A673 (cell line): Measurements from ENCODE around the gene MAP2. TPM values are rescaled to one million over a fixed set of nuclear protein-coding genes. Genes with fewer than 3 reads are reported as not detected.

Experiments used
- BruUV-seq: library from RNA; stranded (reverse); fragments of 400-500 nt; replicated peaks from 2 replicates; lab custom pipeline; 2021; lab: Mats Ljungman, UMichigan
- CTCF ChIA-PET: fragments of 300-600 bp; sonication (Branson Sonifier 250); formaldehyde crosslinking; loops from one replicate; lab custom pipeline; 2022; ENCODE audit warnings: antibody characterized with exemption; lab: Charles Lee
- POLR2A ChIA-PET: fragments of 300-600 bp; sonication (Branson Sonifier 250); formaldehyde crosslinking; loops from one replicate; lab custom pipeline; 2022; ENCODE audit warnings: antibody characterized with exemption; ENCODE audit not compliant: low non-redundant PET; lab: Charles Lee
- DNase-seq: peaks from one replicate; pipeline ENCODE4 v3.0.0-alpha.2; 2015; ENCODE audit warnings: low spot score
- H3K27ac ChIP-seq: fragments of 200-600 bp; sonication (generic); 2 replicates; pipeline ENCODE4 v1.5.1; 2016; ENCODE audit warnings: mixed run types, low read depth, mild to moderate bottlenecking, mixed read lengths, antibody characterized with exemption, low read length; ENCODE audit not compliant: poor library complexity, severe bottlenecking
- H3K27me3 ChIP-seq: fragments of 200-600 bp; sonication (generic); replicated peaks from 2 replicates; pipeline ENCODE4 v1.6.1; 2017; ENCODE audit warnings: mixed run types, low read depth, mild to moderate bottlenecking, mixed read lengths, antibody characterized with exemption, low read length; ENCODE audit not compliant: insufficient read depth, poor library complexity
- H3K36me3 ChIP-seq: fragments of 200-600 bp; sonication (generic); 2 replicates; pipeline ENCODE4 v1.6.1; 2016; ENCODE audit warnings: mixed run types, mild to moderate bottlenecking, mixed read lengths, antibody characterized with exemption, low read length; ENCODE audit not compliant: insufficient read depth, poor library complexity, severe bottlenecking
- H3K4me1 ChIP-seq: fragments of 200-600 bp; sonication (generic); 2 replicates; pipeline ENCODE4 v1.6.1; 2017; ENCODE audit warnings: mixed run types, mild to moderate bottlenecking, mixed read lengths, antibody characterized with exemption, low read length; ENCODE audit not compliant: insufficient read depth, poor library complexity, severe bottlenecking
- H3K4me3 ChIP-seq: fragments of 200-600 bp; sonication (generic); 2 replicates; pipeline ENCODE4 v1.5.1; 2016; ENCODE audit warnings: low read depth, mixed run types, mild to moderate bottlenecking, mixed read lengths, low read length; ENCODE audit not compliant: poor library complexity, severe bottlenecking
- H3K9me3 ChIP-seq: fragments of 200-600 bp; sonication (generic); 2 replicates; pipeline ENCODE4 v1.6.1; 2016; ENCODE audit warnings: mixed run types, low read depth, mild to moderate bottlenecking, mixed read lengths, antibody characterized with exemption, low read length; ENCODE audit not compliant: poor library complexity, severe bottlenecking
- EZH2 ChIP-seq: fragments of 200-600 bp; sonication (generic); IDR thresholded peaks from 2 replicates; pipeline ENCODE4 v1.6.1; 2017; ENCODE audit warnings: borderline replicate concordance, low read depth, mild to moderate bottlenecking, mixed read lengths, antibody characterized with exemption, low read length; ENCODE audit not compliant: poor library complexity, severe bottlenecking
- intact Hi-C: fragments of 100-400 bp; cut with micrococcal nuclease; formaldehyde crosslinking; loops from one replicate; pipeline ENCODE4 v1.10.0; 2022; ENCODE audit not compliant: unreplicated experiment
- total RNA-seq: library from RNA; stranded (reverse); gene quantifications from 2 replicates; pipeline ENCODE4 v1.2.3, GENCODE V29; 2021
- TF ChIP-seq, protein P1 (sequence below): fragments of 300-800, 200-600 bp; sonication (generic); conservative IDR thresholded peaks from 2 replicates; pipeline ENCODE4 v1.5.1; 2017; ENCODE audit warnings: low read depth, mild to moderate bottlenecking, antibody characterized with exemption, low read length, moderate library complexity, mixed read lengths

Gene MAP2
- total RNA-seq, 1 experiment from 2014 or later = 1.7 TPM

DNA sequence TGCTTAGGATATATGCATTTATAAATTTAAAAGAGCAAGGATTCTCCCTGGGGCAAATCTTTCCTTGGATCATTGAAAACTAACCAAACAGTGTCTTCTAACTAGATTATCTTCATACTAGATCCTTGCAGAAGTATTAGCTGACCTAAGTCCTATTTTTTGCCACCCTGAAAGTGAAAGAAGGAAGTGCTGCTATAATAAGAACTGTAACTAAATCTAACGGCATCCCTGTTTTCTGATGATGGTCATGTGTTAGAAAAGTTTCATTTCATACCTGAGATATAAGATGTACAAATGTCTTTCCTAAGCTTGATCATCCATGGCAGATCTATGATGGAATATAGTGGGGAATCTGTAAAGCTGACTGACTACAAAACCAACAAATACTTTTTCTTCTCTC, 102.7 kb downstream of the MAP2 start:
- H3K4me3 ChIP-seq = peak overlapping the region; percentile 7
- intact Hi-C loops = no loop called here
- TF ChIP-seq, protein P1, sequence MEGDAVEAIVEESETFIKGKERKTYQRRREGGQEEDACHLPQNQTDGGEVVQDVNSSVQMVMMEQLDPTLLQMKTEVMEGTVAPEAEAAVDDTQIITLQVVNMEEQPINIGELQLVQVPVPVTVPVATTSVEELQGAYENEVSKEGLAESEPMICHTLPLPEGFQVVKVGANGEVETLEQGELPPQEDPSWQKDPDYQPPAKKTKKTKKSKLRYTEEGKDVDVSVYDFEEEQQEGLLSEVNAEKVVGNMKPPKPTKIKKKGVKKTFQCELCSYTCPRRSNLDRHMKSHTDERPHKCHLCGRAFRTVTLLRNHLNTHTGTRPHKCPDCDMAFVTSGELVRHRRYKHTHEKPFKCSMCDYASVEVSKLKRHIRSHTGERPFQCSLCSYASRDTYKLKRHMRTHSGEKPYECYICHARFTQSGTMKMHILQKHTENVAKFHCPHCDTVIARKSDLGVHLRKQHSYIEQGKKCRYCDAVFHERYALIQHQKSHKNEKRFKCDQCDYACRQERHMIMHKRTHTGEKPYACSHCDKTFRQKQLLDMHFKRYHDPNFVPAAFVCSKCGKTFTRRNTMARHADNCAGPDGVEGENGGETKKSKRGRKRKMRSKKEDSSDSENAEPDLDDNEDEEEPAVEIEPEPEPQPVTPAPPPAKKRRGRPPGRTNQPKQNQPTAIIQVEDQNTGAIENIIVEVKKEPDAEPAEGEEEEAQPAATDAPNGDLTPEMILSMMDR = no peak
- TF ChIP-seq EZH2 = no peak
- CTCF ChIA-PET = no interaction called here
- H3K9me3 ChIP-seq = no peaks in the 10 kb centered on the region
- H3K27ac ChIP-seq = no peak overlapping the region
- peaks cover 43% of the 10 kb centered on the region for H3K4me1 ChIP-seq
- H3K36me3 ChIP-seq = no peaks in the 10 kb centered on the region
- POLR2A ChIA-PET = no interaction called here
- DNase-seq = peak; percentile 11
- BruUV-seq = no TSS peak
- no peaks in the 10 kb centered on the region for H3K27me3 ChIP-seq

DNA sequence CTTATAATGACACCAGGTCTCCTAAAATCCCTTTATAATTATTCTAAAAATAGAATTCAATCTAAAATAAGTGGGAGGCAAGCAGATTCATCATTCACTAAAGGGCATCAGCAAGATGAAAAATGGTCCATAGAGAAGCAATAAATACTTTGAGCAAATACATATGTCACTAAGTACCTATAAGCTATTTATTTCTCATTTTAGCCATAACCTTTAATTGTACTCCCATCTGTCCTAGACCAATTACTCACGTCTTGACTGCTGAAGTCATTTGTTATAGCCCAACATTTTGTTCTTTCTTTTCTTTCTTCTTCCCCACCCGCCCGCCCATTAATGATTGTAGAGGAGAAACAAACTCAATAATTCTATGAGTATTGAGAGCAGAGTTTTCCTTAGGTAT, 105.7 kb downstream of the MAP2 start:
- Histone ChIP-seq H3K4me1 (peaks cover 24% of the 10 kb centered on the region), H3K27me3 (no peaks in the 10 kb centered on the region), H3K27ac (no peak overlapping the region), H3K9me3 (no peaks in the 10 kb centered on the region), H3K36me3 (no peaks in the 10 kb centered on the region), H3K4me3 (no peak overlapping the region)
- intact Hi-C loops = no loop called here
- CTCF ChIA-PET = no interaction called here
- POLR2A ChIA-PET = no interaction called here
- no peak for DNase-seq
- no peak for TF ChIP-seq EZH2
- TF ChIP-seq, protein P1 = no peak
- no TSS peak for BruUV-seq

DNA sequence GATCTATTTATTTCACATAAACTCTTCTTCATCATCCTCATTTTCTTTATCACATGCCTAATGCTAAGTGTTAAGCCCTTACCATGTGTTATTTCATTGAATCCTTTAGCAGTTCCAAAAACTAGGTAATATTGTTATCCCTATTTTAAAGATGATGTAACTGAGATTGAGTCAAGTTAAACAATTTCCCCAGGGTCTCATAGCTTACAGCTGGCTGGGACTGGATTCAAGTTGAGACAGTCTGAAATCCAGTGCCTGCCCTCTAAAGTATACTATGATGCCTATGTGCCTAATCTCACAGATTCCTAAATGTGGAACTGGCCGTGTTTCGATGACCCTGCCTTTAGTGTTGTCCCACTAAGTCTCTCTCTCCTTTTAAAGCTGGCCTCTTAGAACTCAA, 108.5 kb downstream of the MAP2 start:
- intact Hi-C loops = no loop called here
- TF ChIP-seq, protein P1 = no peak
- no peak for TF ChIP-seq EZH2
- Histone ChIP-seq H3K4me1 (no peaks in the 10 kb centered on the region), H3K27me3 (no peaks in the 10 kb centered on the region), H3K4me3 (no peak overlapping the region), H3K27ac (no peak overlapping the region), H3K9me3 (no peaks in the 10 kb centered on the region), H3K36me3 (no peaks in the 10 kb centered on the region)
- BruUV-seq = no TSS peak
- POLR2A ChIA-PET = interaction anchor here (0.7 kb wide), 1 partner anchor 102 kb away, joined by 3 read pairs; no protein-coding TSS in a partner anchor
- CTCF ChIA-PET = no interaction called here
- no peak for DNase-seq
